Adrenal gland (tissue), 5 donors: ENCODE data around the gene CALU.

Experiments
- POLR2A ChIP-seq, 2 donors: fragments of 450-650 bp; IDR thresholded peaks; one replicate each; pipeline ENCODE4 v1.6.1; 2017; ENCODE audit warnings: antibody characterized with exemption in 2 of 2, mild to moderate bottlenecking in 2 of 2, moderate library complexity in 1 of 2
- TF ChIP-seq, protein P1 (sequence below), 6 experiments: fragments of 450-650 bp in 4 of 6; fragments of 200-600 bp in 2 of 6; sonication (generic) in 1 of 6; IDR thresholded peaks; 1 replicate in 5 of 6; 2 replicates in 1 of 6; pipeline versions ENCODE4 v1.5.1 to v1.8.0; 2016 to 2021; ENCODE audit warnings: antibody characterized with exemption in 6 of 6, mild to moderate bottlenecking in 2 of 6, moderate library complexity in 1 of 6
- donor health status: DM: no; HTN: no; CAD: no.

DNA sequence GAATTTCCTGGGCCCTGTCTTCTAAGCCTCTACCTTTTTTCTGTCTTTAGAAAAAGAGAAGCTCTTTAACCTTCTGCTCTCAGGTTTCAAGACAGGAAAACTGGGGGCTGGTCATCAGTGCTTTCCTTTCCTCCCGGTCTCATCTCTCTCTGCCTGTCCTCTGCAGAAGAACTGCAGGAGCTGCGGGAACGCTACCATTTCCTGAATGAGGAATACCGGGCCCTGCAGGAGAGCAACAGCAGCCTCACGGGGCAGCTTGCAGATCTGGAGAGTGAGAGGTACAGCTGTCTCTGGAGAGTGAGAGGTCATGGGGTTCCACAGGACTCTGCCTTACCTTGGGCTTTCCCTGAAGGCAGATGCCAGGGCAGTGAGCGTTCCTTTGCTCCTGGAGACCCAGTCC is 65.3 kb downstream of the CALU start:
- TF ChIP-seq, protein P1, sequence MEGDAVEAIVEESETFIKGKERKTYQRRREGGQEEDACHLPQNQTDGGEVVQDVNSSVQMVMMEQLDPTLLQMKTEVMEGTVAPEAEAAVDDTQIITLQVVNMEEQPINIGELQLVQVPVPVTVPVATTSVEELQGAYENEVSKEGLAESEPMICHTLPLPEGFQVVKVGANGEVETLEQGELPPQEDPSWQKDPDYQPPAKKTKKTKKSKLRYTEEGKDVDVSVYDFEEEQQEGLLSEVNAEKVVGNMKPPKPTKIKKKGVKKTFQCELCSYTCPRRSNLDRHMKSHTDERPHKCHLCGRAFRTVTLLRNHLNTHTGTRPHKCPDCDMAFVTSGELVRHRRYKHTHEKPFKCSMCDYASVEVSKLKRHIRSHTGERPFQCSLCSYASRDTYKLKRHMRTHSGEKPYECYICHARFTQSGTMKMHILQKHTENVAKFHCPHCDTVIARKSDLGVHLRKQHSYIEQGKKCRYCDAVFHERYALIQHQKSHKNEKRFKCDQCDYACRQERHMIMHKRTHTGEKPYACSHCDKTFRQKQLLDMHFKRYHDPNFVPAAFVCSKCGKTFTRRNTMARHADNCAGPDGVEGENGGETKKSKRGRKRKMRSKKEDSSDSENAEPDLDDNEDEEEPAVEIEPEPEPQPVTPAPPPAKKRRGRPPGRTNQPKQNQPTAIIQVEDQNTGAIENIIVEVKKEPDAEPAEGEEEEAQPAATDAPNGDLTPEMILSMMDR (IDR thresholded peaks at IDR 0.05), result no peak
- TF ChIP-seq POLR2A (IDR thresholded peaks at IDR 0.05), result no peak
